Ishikawa (cell line): Measurements from ENCODE around the gene ARHGAP42.

Experiments used
- EP300 ChIP-seq: IDR thresholded peaks from 2 replicates; pipeline ENCODE4 v1.6.1; 2012; ENCODE audit warnings: borderline replicate concordance
- REST ChIP-seq: IDR thresholded peaks from 2 replicates; pipeline ENCODE4 v1.6.1; 2012; ENCODE audit warnings: low read depth, mild to moderate bottlenecking
- TAF1 ChIP-seq: IDR thresholded peaks from 2 replicates; pipeline ENCODE4 v1.6.1; 2012; ENCODE audit warnings: low read depth, mild to moderate bottlenecking
- TF ChIP-seq, protein P1 (sequence below): IDR thresholded peaks from 2 replicates; pipeline ENCODE4 v1.6.1; 2012

DNA sequence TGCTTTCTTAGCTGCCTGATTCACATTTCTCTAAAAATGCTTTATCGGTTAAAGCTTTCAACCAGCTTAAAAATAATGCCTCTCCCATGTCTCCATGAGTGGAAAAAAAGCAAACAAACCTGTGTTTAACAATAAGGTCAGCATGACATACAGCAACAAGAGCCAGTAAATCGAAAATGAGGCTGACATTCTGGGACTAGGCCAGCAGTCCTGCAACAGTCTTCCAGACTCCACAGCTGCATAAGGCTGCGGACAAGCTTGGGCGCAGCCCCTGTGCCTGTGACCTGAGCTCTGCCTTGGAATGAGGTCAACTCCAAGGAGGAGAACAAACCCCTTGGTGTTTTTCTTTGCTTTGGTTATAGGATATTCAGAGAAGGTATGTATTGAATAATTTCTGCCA is 347.0 kb downstream of the ARHGAP42 start:
- TF ChIP-seq, protein P1, sequence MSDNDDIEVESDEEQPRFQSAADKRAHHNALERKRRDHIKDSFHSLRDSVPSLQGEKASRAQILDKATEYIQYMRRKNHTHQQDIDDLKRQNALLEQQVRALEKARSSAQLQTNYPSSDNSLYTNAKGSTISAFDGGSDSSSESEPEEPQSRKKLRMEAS, result no peak
- TF ChIP-seq REST (no peak), TAF1 (no peak), EP300 (no peak)
